Pancreas (tissue), 10 donors: ENCODE measurements around the gene PHACTR3. TPM values are rescaled to one million over a fixed set of nuclear protein-coding genes. Genes with fewer than 3 reads are reported as not detected.
A peak's percentile ranks its signal among the peaks of the same experiment; 100 is the strongest.

Experiments used
- ATAC-seq, 4 donors: fragments of 200-7000 bp; cut with Tn5 transposase; one replicate each; pipeline versions ENCODE4 v1.8.0 to v1.9.1; 2020; ENCODE audit warnings: mild to moderate bottlenecking in 4 of 4, moderate library complexity in 4 of 4
- DNase-seq, 6 donors: peaks; one replicate each; pipeline ENCODE4 v3.0.0-alpha.2; 2020
- FAIRE-seq: peaks from 2 replicates; lab custom pipeline; 2012; peaks lifted over from hg19 to GRCh38; lab: Jason Lieb, UNC
- H3K27ac ChIP-seq, 4 donors: fragments of 200-600 bp; sonication (generic); 1 replicate in 3 of 4; 2 replicates in 1 of 4; pipeline versions ENCODE4 v1.5.0 to v1.8.0; 2020
- H3K27me3 ChIP-seq, 4 donors: fragments of 200-600 bp; one replicate each; pipeline ENCODE4 v1.8.0; 2021
- H3K36me3 ChIP-seq, 3 donors: fragments of 200-600 bp; sonication (generic) in 1 of 3; one replicate each; pipeline versions ENCODE4 v1.5.0 to v1.8.0; 2020 to 2021
- H3K4me1 ChIP-seq, 3 donors: fragments of 200-600 bp; one replicate each; pipeline ENCODE4 v1.8.0; 2021
- H3K4me3 ChIP-seq, 4 donors: fragments of 200-600 bp; sonication (generic) in 2 of 4; one replicate each; pipeline versions ENCODE4 v1.5.0 to v1.8.0; 2020 to 2021
- H3K9me3 ChIP-seq, 4 donors: fragments of 200-600 bp; one replicate each; pipeline ENCODE4 v1.8.0; 2021
- WGBS, 2 donors: extraction: QIAGEN DNeasy Blood & Tissue Kit; methylation state at CpG; one replicate each; pipeline ENCODE4 v1.1.7; 2013; 5-methylcytosine and 5-hydroxymethylcytosine counted together
- intact Hi-C, 3 donors: fragments of 100-400 bp; cut with DNase I; formaldehyde crosslinking; loops; one replicate each; pipeline versions ENCODE4 v1.11.1 to v1.14.2; 2022
- polyA plus RNA-seq, 2 donors: library from polyadenylated mRNA; stranded (reverse); fragments of 200-250 nt; gene quantifications; one replicate each; pipeline ENCODE4 v1.2.3, GENCODE V29; 2013
- total RNA-seq, 6 donors: library from RNA; stranded (reverse); fragmentation: NEBNext Ultra II Directional in 4 of 6; extraction: Animal tissue kit (Norgen Biotek cat#: 25700) in 4 of 6; gene quantifications; one replicate each; pipeline versions ENCODE4 v1.2.1 to v1.2.4, GENCODE V29; 2021 to 2023
- TF ChIP-seq, protein P1 (sequence below), 4 donors: fragments of 200-600 bp; sonication (generic) in 3 of 4; IDR thresholded peaks; one replicate each; pipeline versions ENCODE4 v1.5.0 to v1.8.0; 2021; ENCODE audit warnings: antibody characterized with exemption in 4 of 4
- donor health status: healthy with polysubstance abuse.
- donor health status: DM: no; HTN: no; CAD: no; lungs with moderate emphysema.
- donor health status: DM: no; HTN: no; CAD: no.
- donor health status: control.
- donor health status: control.
- donor health status: Bipolar disorder and iron deficiency.
- donor health status: DM: yes; HTN: yes; CAD: no.
- donor health status: DM: no; HTN: no; CAD: no.
- donor health status: DM: no; HTN: no; CAD: no.
- donor health status: DM: yes; HTN: yes; CAD: no.

Gene PHACTR3
- total and polyA plus RNA-seq, 8 donors: 0.14 to 1.5 (median 0.35) TPM; not detected in 3

DNA sequence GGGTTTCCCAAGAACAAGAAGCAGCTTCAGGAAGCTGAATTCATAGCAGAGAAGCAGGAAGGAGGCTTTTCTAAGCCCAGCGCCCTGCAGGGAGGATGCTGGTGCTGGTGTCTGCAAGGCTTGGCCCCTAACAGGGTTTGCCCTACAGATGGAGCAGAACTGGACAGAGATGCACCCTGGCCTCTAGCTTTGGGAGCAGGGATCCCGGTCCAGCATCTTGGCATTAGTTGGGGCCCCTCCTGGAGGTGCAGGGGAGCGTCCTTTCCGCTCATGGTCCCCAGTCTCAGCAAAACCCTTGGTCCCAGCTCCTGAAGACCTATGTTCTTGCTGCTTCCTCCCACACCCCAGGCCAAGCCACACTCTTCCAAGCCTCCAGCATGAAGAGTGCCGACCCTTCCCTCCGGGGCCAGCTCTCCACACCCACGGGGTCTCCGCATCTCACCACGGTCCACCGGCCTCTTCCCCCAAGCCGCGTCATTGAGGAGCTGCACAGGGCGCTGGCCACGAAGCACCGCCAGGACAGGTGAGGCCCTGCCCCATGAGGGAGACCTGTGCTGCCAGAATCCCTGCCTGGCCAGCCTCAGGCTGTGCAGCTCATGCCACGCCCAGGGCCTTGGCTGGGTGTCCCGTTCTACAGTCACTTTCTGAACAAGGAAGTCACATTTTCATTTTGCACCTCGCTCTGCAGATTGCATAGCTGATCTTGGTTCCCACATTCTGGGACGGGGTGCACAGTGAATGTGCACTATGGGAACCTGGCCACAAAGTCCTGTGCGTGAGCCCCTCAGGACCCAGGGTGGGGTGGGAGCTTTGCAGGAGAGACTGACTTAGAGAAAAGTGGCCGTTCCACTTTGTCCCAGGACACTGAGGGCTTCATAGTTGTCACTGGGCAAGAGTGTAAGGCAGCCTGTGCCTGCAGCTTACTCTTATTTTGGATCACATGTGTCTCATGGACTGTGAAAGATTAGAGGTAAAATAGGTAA lies 168.9 kb downstream of the PHACTR3 start:
- no peaks in the 10 kb centered on the region for H3K36me3 ChIP-seq
- no peaks in the 10 kb centered on the region for H3K27me3 ChIP-seq
- intact Hi-C loops: no loop called here
- H3K4me3 ChIP-seq: no peak overlapping the region
- no peak overlapping the region for H3K27ac ChIP-seq
- FAIRE-seq (no peak), ATAC-seq (no peak), DNase-seq (no peak)
- 79 to 82% methylated on average over 21 of the region's 21 CpGs for WGBS, 2 donors
- no peaks in the 10 kb centered on the region for H3K4me1 ChIP-seq
- no peaks in the 10 kb centered on the region for H3K9me3 ChIP-seq
- TF ChIP-seq, protein P1, sequence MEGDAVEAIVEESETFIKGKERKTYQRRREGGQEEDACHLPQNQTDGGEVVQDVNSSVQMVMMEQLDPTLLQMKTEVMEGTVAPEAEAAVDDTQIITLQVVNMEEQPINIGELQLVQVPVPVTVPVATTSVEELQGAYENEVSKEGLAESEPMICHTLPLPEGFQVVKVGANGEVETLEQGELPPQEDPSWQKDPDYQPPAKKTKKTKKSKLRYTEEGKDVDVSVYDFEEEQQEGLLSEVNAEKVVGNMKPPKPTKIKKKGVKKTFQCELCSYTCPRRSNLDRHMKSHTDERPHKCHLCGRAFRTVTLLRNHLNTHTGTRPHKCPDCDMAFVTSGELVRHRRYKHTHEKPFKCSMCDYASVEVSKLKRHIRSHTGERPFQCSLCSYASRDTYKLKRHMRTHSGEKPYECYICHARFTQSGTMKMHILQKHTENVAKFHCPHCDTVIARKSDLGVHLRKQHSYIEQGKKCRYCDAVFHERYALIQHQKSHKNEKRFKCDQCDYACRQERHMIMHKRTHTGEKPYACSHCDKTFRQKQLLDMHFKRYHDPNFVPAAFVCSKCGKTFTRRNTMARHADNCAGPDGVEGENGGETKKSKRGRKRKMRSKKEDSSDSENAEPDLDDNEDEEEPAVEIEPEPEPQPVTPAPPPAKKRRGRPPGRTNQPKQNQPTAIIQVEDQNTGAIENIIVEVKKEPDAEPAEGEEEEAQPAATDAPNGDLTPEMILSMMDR (IDR thresholded peaks at IDR 0.05): no peak

DNA sequence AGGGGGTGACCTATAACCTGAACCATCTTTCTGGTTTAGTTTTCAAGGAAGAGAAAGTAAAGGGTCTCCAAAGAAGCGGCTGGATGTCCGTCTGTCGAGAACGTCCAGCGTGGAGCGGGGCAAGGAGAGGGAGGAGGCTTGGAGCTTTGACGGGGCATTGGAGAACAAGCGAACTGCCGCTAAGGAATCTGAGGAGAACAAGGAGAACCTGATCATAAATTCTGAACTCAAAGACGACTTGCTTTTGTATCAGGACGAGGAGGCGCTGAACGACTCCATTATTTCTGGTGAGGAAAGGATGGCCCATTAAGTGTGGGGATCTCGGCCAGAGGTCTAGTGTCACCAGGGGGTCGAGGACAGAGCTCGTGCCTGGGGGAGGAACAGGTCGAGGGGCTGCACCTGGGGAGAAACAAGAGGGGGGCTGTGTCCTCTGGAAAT lies 169.9 kb downstream of the PHACTR3 start:
- no peak for FAIRE-seq
- no peak for ATAC-seq
- Histone ChIP-seq H3K4me1 (no peaks in the 10 kb centered on the region), H3K36me3 (no peaks in the 10 kb centered on the region), H3K4me3 (no peak overlapping the region), H3K27me3 (no peaks in the 10 kb centered on the region), H3K27ac (no peak overlapping the region), H3K9me3 (no peaks in the 10 kb centered on the region)
- DNase-seq: peak in 1 of 6 donors; percentile 3
- TF ChIP-seq, protein P1 (IDR thresholded peaks at IDR 0.05): no peak
- intact Hi-C loops: no loop called here
- WGBS, 2 donors: 60 to 72% methylated on average over 17 of the region's 17 CpGs

DNA sequence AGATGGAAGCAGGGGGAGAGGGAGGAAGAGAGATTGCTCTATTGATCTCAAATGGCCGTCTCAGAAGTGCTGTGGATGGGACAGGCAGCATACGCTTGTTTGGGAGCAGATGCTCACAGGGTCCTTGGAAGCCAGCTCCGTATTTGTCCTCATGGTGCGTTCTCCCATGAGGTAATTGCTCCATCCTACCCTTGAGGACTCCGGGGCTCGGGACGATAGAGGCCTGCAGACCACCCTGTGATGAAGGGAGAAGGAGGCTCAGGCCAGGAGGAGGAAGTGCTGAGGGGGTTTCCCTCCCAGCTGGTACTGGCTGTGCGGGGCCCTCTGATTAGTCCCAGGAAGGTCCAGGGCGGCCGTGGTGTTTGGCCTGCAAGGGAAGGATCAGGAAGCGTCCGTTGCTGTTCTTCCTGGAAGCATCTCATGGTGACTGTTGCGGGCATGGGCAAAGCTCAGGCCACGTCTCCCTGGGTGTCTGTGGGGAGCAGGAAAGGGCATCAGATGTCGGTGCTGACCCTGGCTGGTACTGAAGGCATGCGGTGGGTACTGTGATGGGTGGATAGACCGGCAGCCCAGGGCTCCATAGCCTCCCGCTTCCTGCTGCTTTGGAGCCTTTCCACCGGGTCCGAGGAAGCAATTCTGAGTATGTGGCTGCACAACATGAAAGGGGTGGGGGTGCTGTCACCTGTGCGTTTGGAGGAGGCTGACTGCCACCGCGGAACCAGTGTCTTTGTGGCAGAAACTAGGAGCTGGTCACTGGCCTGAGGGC lies 170.8 kb downstream of the PHACTR3 start:
- TF ChIP-seq, protein P1 (IDR thresholded peaks at IDR 0.05): no peak
- intact Hi-C loops: no loop called here

DNA sequence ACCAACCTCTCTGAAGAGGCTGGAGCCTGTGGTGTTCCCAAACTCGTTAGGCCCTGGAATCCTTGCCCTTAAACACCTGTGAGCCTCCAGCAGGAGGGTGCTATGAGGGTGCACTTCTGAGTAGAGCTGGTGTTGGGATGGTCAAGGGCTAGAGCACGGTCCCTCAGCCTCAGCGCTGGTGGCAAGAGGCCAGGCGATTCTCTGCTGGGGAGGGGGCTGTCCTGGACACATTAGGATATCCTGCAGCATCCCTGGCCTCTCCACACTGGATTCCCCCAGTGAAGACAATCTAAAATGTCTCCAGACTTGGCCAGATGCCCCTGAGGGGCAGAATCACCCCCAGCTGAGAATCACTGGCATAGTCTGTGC lies 171.3 kb downstream of the PHACTR3 start:
- WGBS, 2 donors: 57 to 66% methylated on average over 4 of the region's 4 CpGs
- Histone ChIP-seq H3K27ac (no peak overlapping the region), H3K9me3 (no peaks in the 10 kb centered on the region), H3K36me3 (no peaks in the 10 kb centered on the region), H3K27me3 (no peaks in the 10 kb centered on the region), H3K4me3 (no peak overlapping the region), H3K4me1 (no peaks in the 10 kb centered on the region)
- DNase-seq (peak in 1 of 6 donors; percentile 6), FAIRE-seq (no peak), ATAC-seq (no peak)
- intact Hi-C loops: no loop called here
- TF ChIP-seq, protein P1 (IDR thresholded peaks at IDR 0.05): no peak

More for the DNA sequence above, 170.8 kb downstream of the PHACTR3 start:
- Histone ChIP-seq H3K27me3 (no peaks in the 10 kb centered on the region), H3K4me1 (no peaks in the 10 kb centered on the region), H3K4me3 (no peak overlapping the region), H3K36me3 (no peaks in the 10 kb centered on the region), H3K27ac (no peak overlapping the region), H3K9me3 (no peaks in the 10 kb centered on the region)
- FAIRE-seq (no peak), DNase-seq (peak in 1 of 6 donors; percentile 6), ATAC-seq (no peak)
- 52 to 63% methylated on average over 23 of the region's 23 CpGs for WGBS, 2 donors
